ENCODE results near the gene RNF10.

DNA sequence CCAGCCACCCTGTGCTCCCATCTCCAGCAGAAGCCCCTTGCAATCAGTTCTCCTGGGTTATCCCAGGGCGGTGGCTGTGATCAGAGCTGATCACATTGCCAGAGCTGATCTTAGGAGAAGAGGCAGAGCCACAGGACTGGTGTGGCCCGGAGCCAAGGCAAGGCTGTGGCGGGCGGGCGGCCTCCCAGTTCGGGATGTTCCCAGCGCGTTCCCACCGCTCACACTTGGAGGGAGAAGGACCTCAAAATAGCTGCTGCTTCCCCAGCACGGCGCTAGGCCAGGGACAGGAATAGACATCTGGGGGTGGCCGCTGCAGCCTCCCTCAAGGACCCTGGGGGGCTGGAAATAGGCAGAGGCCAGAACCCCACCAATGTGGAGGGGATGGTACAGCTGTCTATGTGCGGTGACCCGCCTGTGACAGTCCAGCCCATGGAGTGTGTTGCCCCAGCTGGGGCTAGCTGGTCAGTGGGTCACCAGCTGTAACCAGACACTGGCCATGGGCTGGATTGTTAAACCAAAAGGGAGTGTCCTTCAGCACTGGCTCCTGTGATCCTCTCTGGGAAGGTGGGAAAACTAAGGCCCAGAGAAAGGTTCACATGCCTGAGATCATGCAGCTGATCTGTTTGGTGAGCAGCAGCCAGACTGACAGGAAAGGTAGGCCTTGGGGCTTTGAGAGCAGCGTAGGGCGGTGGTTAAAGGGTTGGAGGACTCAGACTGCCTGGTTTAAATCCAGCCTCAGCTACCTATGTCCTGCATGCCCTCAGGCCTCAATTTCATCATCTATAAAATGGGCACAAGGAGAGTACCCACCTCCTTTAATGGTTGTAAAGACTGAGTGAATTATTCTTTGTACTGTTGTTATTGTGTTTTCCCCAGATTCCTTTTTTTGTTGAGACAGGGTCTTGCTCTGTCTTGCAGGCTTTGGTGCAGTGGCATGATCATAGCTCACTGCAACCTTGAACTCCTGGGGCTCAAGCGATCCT, 55.1 kb downstream of the RNF10 start:
- TF ChIP-seq, protein P1, sequence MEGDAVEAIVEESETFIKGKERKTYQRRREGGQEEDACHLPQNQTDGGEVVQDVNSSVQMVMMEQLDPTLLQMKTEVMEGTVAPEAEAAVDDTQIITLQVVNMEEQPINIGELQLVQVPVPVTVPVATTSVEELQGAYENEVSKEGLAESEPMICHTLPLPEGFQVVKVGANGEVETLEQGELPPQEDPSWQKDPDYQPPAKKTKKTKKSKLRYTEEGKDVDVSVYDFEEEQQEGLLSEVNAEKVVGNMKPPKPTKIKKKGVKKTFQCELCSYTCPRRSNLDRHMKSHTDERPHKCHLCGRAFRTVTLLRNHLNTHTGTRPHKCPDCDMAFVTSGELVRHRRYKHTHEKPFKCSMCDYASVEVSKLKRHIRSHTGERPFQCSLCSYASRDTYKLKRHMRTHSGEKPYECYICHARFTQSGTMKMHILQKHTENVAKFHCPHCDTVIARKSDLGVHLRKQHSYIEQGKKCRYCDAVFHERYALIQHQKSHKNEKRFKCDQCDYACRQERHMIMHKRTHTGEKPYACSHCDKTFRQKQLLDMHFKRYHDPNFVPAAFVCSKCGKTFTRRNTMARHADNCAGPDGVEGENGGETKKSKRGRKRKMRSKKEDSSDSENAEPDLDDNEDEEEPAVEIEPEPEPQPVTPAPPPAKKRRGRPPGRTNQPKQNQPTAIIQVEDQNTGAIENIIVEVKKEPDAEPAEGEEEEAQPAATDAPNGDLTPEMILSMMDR (conservative IDR thresholded peaks at IDR 0.05; ENCODE audit: low read length) = no peak
- no peak for TF ChIP-seq EZH2phosphoT487 (IDR thresholded peaks at IDR 0.05; ENCODE audit: borderline replicate concordance)

Data from Loucy (cell line).